ENCODE measurements around the gene ZBTB7C. TPM values are rescaled to one million over a fixed set of nuclear protein-coding genes. Genes with fewer than 3 reads are reported as not detected.

Gene ZBTB7C
- total RNA-seq, 1 donor from 2014 or later, result 0.67 TPM

DNA sequence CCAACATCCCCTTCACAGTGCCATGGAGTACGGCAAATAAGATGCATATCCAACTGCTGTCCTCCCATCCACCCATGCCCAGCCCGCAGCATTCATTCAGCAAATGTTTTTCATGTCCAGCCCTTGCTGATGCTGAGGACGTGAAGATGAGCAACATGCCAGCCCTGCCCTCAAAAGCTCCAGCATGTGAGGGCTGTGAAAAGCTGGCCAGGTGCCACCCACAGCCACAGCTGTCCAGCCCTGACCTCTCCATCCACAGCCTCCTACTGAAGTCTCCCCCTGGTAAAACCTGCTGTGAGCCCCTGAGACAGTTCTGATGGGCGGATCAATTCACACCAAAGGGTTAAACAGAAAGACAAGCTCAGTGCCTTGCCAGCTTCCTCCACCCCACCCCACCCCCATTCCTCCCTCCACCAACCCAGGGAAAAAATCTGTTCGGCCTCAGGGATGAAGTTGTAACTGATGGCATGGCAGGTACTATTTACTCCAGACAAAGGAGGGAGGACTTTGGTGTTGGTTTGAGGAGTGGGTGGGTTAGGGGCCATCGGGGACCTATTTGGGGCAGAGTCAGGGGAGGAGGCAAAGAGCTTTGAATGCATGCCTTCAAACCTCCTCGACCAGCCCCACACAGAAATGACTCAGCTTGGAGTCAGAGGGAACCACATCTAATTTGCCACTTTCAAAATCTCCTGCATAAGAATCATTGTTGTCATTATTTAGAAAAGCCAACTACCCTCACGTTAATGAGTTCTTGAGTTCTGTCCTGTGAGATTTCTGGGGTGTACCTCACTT lies 4.3 kb downstream of the ZBTB7C start:
- TF ChIP-seq, protein P1, sequence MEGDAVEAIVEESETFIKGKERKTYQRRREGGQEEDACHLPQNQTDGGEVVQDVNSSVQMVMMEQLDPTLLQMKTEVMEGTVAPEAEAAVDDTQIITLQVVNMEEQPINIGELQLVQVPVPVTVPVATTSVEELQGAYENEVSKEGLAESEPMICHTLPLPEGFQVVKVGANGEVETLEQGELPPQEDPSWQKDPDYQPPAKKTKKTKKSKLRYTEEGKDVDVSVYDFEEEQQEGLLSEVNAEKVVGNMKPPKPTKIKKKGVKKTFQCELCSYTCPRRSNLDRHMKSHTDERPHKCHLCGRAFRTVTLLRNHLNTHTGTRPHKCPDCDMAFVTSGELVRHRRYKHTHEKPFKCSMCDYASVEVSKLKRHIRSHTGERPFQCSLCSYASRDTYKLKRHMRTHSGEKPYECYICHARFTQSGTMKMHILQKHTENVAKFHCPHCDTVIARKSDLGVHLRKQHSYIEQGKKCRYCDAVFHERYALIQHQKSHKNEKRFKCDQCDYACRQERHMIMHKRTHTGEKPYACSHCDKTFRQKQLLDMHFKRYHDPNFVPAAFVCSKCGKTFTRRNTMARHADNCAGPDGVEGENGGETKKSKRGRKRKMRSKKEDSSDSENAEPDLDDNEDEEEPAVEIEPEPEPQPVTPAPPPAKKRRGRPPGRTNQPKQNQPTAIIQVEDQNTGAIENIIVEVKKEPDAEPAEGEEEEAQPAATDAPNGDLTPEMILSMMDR (IDR thresholded peaks at IDR 0.05; ENCODE audit: unreplicated experiment), result no peak
- Mint-ChIP-seq H3K4me3 (ENCODE audit: unreplicated experiment) (no peak overlapping the region), H3K36me3 (ENCODE audit: low read depth, unreplicated experiment) (no peaks in the 10 kb centered on the region), H3K27me3 (ENCODE audit: unreplicated experiment) (peaks cover 18% of the 10 kb centered on the region), H3K4me1 (ENCODE audit: unreplicated experiment) (peaks cover 7% of the 10 kb centered on the region), H3K9me3 (ENCODE audit: unreplicated experiment) (no peaks in the 10 kb centered on the region), H3K27ac (ENCODE audit: unreplicated experiment) (no peak overlapping the region)
- DNase-seq (ENCODE audit: low spot score), result no peak

DNA sequence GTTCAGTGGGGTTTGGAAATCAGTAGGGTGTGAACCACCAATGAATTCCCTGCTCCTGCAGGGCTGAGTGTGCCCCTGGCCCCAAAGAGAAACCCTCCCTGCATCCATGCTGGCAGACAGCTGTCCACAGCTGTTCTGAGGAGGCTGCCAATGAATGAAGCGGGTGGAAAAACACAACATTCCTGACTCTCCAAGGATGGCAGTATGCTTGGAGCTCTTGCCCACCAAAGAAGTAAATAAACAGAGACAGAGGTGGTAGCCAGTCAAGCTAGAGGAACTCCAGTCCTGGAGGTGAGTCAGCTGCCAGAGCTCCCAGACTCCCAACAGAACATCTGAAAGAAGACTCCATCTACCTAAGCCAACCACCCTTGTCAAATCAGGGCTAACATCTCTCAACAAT lies 6.2 kb downstream of the ZBTB7C start:
- no peaks in the 10 kb centered on the region for H3K9me3 Mint-ChIP-seq (ENCODE audit: unreplicated experiment)
- H3K36me3 Mint-ChIP-seq (ENCODE audit: low read depth, unreplicated experiment), result no peaks in the 10 kb centered on the region
- no peak overlapping the region for H3K27ac Mint-ChIP-seq (ENCODE audit: unreplicated experiment)
- H3K4me1 Mint-ChIP-seq (ENCODE audit: unreplicated experiment), result peaks cover 8% of the 10 kb centered on the region
- TF ChIP-seq, protein P1 (IDR thresholded peaks at IDR 0.05; ENCODE audit: unreplicated experiment), result no peak
- peaks cover 18% of the 10 kb centered on the region for H3K27me3 Mint-ChIP-seq (ENCODE audit: unreplicated experiment)
- DNase-seq (ENCODE audit: low spot score), result no peak
- H3K4me3 Mint-ChIP-seq (ENCODE audit: unreplicated experiment), result no peak overlapping the region

- H3K36me3 Mint-ChIP-seq (ENCODE audit: low read depth, unreplicated experiment), result no peaks in the 10 kb centered on the region
- H3K4me1 Mint-ChIP-seq (ENCODE audit: unreplicated experiment), result peaks cover 3% of the 10 kb centered on the region
- H3K4me3 Mint-ChIP-seq (ENCODE audit: unreplicated experiment), result no peak overlapping the region
- H3K27me3 Mint-ChIP-seq (ENCODE audit: unreplicated experiment), result peaks cover 5% of the 10 kb centered on the region
- H3K9me3 Mint-ChIP-seq (ENCODE audit: unreplicated experiment), result no peaks in the 10 kb centered on the region
- TF ChIP-seq, protein P1 (IDR thresholded peaks at IDR 0.05; ENCODE audit: unreplicated experiment), result no peak
- no peak for DNase-seq (ENCODE audit: low spot score)
- no peak overlapping the region for H3K27ac Mint-ChIP-seq (ENCODE audit: unreplicated experiment)
Observed at GRCh38 chr18:48399303-48400075, 9.7 kb downstream of the ZBTB7C start.

DNA sequence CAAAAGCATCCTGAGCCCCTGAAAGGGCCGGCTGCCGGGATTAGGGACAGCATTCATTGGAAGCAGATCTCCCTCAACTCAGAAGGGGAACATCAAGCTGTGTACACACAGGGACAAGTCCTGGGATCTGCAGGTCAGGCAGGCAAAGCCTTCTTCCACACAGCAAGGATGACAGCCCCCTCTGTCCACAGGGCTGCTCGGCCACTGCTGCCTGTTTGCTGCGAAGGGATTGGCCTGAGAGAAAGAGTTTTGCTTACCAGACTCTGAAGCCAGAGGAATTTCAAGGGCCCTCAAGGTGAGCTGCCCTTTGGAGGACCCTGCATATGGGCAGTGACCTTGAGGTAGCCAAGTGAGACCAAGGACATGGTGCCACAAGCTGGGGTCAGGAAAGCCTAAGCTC lies 11.1 kb downstream of the ZBTB7C start:
- Mint-ChIP-seq H3K27ac (ENCODE audit: unreplicated experiment) (no peak overlapping the region), H3K9me3 (ENCODE audit: unreplicated experiment) (no peaks in the 10 kb centered on the region), H3K4me3 (ENCODE audit: unreplicated experiment) (no peak overlapping the region), H3K4me1 (ENCODE audit: unreplicated experiment) (peaks cover 7% of the 10 kb centered on the region), H3K36me3 (ENCODE audit: low read depth, unreplicated experiment) (no peaks in the 10 kb centered on the region), H3K27me3 (ENCODE audit: unreplicated experiment) (peaks cover 5% of the 10 kb centered on the region)
- no peak for DNase-seq (ENCODE audit: low spot score)
- TF ChIP-seq, protein P1 (IDR thresholded peaks at IDR 0.05; ENCODE audit: unreplicated experiment), result no peak

DNA sequence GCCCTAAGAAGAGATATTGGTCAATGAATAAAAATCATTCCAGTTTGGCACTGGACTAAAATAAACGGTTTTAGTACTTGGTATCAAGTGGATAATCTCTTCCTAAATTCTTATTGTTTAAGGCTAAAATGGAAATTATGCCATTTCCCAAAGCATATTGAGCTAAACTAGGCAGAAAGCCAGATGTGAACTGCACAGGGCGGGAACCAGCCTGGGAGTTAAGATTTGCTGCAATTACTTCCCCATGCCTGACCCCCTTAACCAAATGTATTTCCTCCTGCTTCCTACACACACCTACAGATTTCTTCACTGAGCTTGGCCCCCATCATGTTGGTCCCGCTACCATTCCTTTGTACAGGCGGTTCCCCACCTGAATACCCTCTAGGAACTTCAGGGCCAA lies 12.2 kb downstream of the ZBTB7C start:
- no peak for DNase-seq (ENCODE audit: low spot score)
- Mint-ChIP-seq H3K36me3 (ENCODE audit: low read depth, unreplicated experiment) (no peaks in the 10 kb centered on the region), H3K4me1 (ENCODE audit: unreplicated experiment) (peaks cover 7% of the 10 kb centered on the region), H3K27me3 (ENCODE audit: unreplicated experiment) (peaks cover 5% of the 10 kb centered on the region), H3K4me3 (ENCODE audit: unreplicated experiment) (no peak overlapping the region), H3K27ac (ENCODE audit: unreplicated experiment) (no peak overlapping the region), H3K9me3 (ENCODE audit: unreplicated experiment) (no peaks in the 10 kb centered on the region)
- TF ChIP-seq, protein P1 (IDR thresholded peaks at IDR 0.05; ENCODE audit: unreplicated experiment), result no peak

All from endothelial cell (in vitro differentiated cells).